K562 (cell line): ENCODE data around the gene MRPL55. TPM values are rescaled to one million over a fixed set of nuclear protein-coding genes. Genes with fewer than 3 reads are reported as not detected.

Experiments
- E2F3 ChIP-seq: fragments of 250-450 bp; sonication (Bioruptor Pico); IDR thresholded peaks from 2 replicates; pipeline ENCODE4 v1.4.0; 2020; ENCODE audit warnings: mild to moderate bottlenecking
- GTF2B ChIP-seq: IDR thresholded peaks from 2 replicates; pipeline ENCODE4 v1.6.1; 2011; ENCODE audit not compliant: insufficient read length; ENCODE audit errors: extremely low read depth
- GTF3C2 ChIP-seq: IDR thresholded peaks from 3 replicates; pipeline ENCODE4 v1.6.1; 2011; ENCODE audit warnings: borderline replicate concordance, mild to moderate bottlenecking, moderate library complexity; ENCODE audit not compliant: insufficient read length; ENCODE audit errors: extremely low read depth
- MITF ChIP-seq: IDR thresholded peaks from 2 replicates; pipeline ENCODE4 v1.6.1; 2014; ENCODE audit warnings: antibody characterized with exemption
- MXD1 ChIP-seq: fragments of 250-450 bp; sonication (Bioruptor Pico); IDR thresholded peaks from 2 replicates; pipeline ENCODE4 v1.8.0; 2021; ENCODE audit warnings: borderline replicate concordance, mild to moderate bottlenecking, moderate library complexity; ENCODE audit not compliant: poor library complexity, severe bottlenecking
- NEUROD1 ChIP-seq: fragments of 150-350 bp; IDR thresholded peaks from 2 replicates; pipeline ENCODE4 v1.6.1; 2014; ENCODE audit warnings: borderline replicate concordance, low read length, low read depth; ENCODE audit not compliant: partially characterized antibody
- POLR2G ChIP-seq: fragments of 200-400 bp; formaldehyde crosslinking; IDR thresholded peaks from 2 replicates; pipeline ENCODE4 v1.6.1; 2017; ENCODE audit warnings: low read depth, mild to moderate bottlenecking, antibody characterized with exemption, low read length, moderate library complexity
- RBBP5 ChIP-seq: fragments of 200-600 bp; sonication (generic); IDR thresholded peaks from 2 replicates; pipeline ENCODE4 v1.6.1; 2012; ENCODE audit warnings: borderline replicate concordance, mild to moderate bottlenecking, low read length, control low read depth, inconsistent platforms; ENCODE audit not compliant: insufficient read depth, poor library complexity, severe bottlenecking
- SIN3A ChIP-seq, 2 experiments: fragments of 150-350 bp in 1 of 2; IDR thresholded peaks; 2 replicates each; pipeline ENCODE4 v1.6.1; 2011 to 2016; ENCODE audit warnings: borderline replicate concordance in 2 of 2, low read depth in 2 of 2, low read length in 2 of 2, mild to moderate bottlenecking in 2 of 2, moderate library complexity in 2 of 2; ENCODE audit not compliant: control insufficient read depth in 1 of 2
- SNRNP70 ChIP-seq: fragments of 200-400 bp; formaldehyde crosslinking; optimal IDR thresholded peaks from 2 replicates; pipeline ENCODE3; 2017; ENCODE audit warnings: low read depth, low read length
- TCF7L2 ChIP-seq: fragments of 150-350 bp; IDR thresholded peaks from 2 replicates; pipeline ENCODE4 v1.6.1; 2016; ENCODE audit warnings: low read depth, mild to moderate bottlenecking, low read length, moderate library complexity
- YY1 ChIP-seq, 3 experiments: IDR thresholded peaks; 2 replicates each; pipeline ENCODE4 v1.6.1; 2011; ENCODE audit warnings: low read length in 2 of 3, mild to moderate bottlenecking in 2 of 3, moderate library complexity in 2 of 3, borderline replicate concordance in 1 of 3, control low read depth in 1 of 3, low read depth in 1 of 3; ENCODE audit not compliant: insufficient read depth in 3 of 3, insufficient replicate concordance in 2 of 3, control insufficient read depth in 1 of 3, insufficient read length in 1 of 3; ENCODE audit errors: extremely low read depth in 1 of 3
- ZNF184 ChIP-seq: sonication (generic); formaldehyde crosslinking; IDR thresholded peaks from 2 replicates; pipeline ENCODE4 v1.5.0; 2020; ENCODE audit warnings: missing genetic modification reagents
- ZNF316 ChIP-seq: fragments of 450-650 bp; IDR thresholded peaks from 2 replicates; pipeline ENCODE4 v1.6.1; 2016
- ZNF41 ChIP-seq: fragments of 250-450 bp; sonication (Bioruptor Pico); conservative IDR thresholded peaks from 2 replicates; pipeline ENCODE4 v1.4.0; 2020; ENCODE audit warnings: mild to moderate bottlenecking
- polyA plus RNA-seq, 8 experiments: library from polyadenylated mRNA; depleted of rRNA in 4 of 8; stranded (reverse) in 5 of 8; unstranded in 3 of 8; fragments of >200 nt; fragmentation: Nextera tagmentation in 2 of 8; fragmentation: Illumina TruSeq in 1 of 8; extraction: Ambion mirVana in 2 of 8; extraction: Trizol in 1 of 8; gene quantifications; 2 replicates each; pipeline versions ENCODE4 v1.2.1 to v1.2.3, GENCODE V29; 2011 to 2014; ENCODE audit warnings: inconsistent platforms in 1 of 8, missing spikeins in 1 of 8
- total RNA-seq, 7 experiments: library from RNA; depleted of rRNA in 6 of 7; stranded (reverse); fragments of >200 nt in 6 of 7; fragmentation: Illumina TruSeq in 2 of 7; extraction: Trizol in 2 of 7; gene quantifications; 2 replicates each; pipeline versions ENCODE4 v1.2.1 to v1.2.3, GENCODE V29; 2011 to 2021; ENCODE audit warnings: low replicate concordance in 1 of 7

MRPL55 gene
- total and polyA plus RNA-seq, 9 of the 15 experiments (the other 6 are each of a cell fraction or from before 2014, with no cell fraction given) = 34.9 to 228 (median 81.0) TPM

DNA sequence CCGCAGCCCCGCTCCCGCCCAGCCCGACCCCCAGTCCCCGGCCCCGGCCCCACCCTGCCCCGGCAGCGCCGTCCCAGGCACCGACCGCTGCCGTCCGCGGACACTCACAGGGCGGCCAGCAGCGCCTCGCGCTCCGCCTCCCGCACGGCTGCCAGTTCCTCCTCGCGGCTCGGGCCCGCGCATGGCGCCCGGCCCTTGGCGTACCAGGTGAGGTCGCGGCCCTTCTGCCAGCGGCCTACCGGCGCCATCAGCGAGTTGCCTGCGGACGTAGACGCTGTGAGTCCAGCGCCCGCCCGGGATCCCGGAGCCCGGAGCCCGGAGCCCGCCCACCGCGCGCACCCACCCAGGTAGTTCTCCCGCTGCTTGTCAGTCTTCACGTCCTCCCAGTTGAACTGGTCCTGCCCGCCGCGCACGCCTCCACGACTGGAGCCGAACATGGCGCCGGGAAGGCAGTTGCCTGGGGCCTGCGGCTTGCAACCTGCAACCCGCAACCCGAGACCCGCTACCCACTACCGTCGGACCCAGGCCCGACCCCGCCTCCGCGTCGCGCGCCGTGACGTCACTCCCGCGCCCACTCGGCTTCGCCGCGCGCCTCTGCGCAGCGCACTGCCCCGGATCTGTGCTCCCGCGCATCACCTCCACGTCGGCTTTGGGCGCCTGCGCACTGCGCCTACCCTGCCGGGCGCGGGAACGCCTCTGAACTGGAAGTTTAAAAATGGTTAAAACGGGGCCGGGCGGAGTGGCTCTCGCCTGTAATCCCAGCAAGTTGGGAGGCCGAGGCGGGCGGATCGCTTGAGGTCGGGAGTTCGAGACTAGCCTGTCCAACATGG lies 6.1 kb downstream of the MRPL55 start, which contains the start of gene C1orf35 (continued):
- TF ChIP-seq E2F3 = peak; percentile 97
- TF ChIP-seq MITF = peak; percentile 56; the same call in 1 of the 2 replicates
- peak; percentile 13 to 77 (median 63) for TF ChIP-seq YY1 (IDR thresholded peaks at IDR 0.05; ENCODE audit: borderline replicate concordance in 1 of 3, control insufficient read depth in 1 of 3, extremely low read depth in 1 of 3, insufficient read depth in 3 of 3, insufficient read length in 1 of 3, insufficient replicate concordance in 2 of 3, low read depth in 1 of 3, low read length in 2 of 3)
- TF ChIP-seq RBBP5 = peak; percentile 91
- TF ChIP-seq ZNF184 = no peak
- no peak for TF ChIP-seq ZNF41
- TF ChIP-seq ZNF316 = no peak
- TF ChIP-seq NEUROD1 = peak; percentile 24
- no peak for TF ChIP-seq TCF7L2
- TF ChIP-seq GTF3C2 = peak; percentile 22
- no peak for TF ChIP-seq SNRNP70
- peak; percentile 75 to 95 for TF ChIP-seq SIN3A (IDR thresholded peaks at IDR 0.05; ENCODE audit: borderline replicate concordance in 2 of 2, control insufficient read depth in 1 of 2, low read depth in 2 of 2, low read length in 2 of 2)
- TF ChIP-seq MXD1 = peak; percentile 4
- no peak for TF ChIP-seq GTF2B
- peak; percentile 85 for TF ChIP-seq POLR2G
